Liver (tissue), 9 donors: Measurements from ENCODE around the gene TFE3. TPM values are rescaled to one million over a fixed set of nuclear protein-coding genes. Genes with fewer than 3 reads are reported as not detected.

Source experiments
- DNase-seq: peaks from one replicate; pipeline ENCODE4 v3.0.0-alpha.2; 2017; ENCODE audit warnings: low spot score
- H3K27ac ChIP-seq, 2 donors: one replicate each; pipeline ENCODE4 v1.7.0; 2013; ENCODE audit warnings: inconsistent platforms in 2 of 2, low read length in 2 of 2, control low read depth in 1 of 2, low read depth in 1 of 2, mild to moderate bottlenecking in 1 of 2
- H3K27me3 ChIP-seq, 4 donors: one replicate each; pipeline versions ENCODE4 v1.6.1 to v1.7.0; 2013; ENCODE audit warnings: low read length in 3 of 4, inconsistent platforms in 1 of 4, mild to moderate bottlenecking in 1 of 4, moderate library complexity in 1 of 4; ENCODE audit not compliant: control insufficient read depth in 4 of 4, insufficient read depth in 4 of 4
- H3K36me3 ChIP-seq, 4 donors: one replicate each; pipeline versions ENCODE4 v1.6.1 to v1.7.0; 2013; ENCODE audit warnings: low read length in 3 of 4, mild to moderate bottlenecking in 3 of 4, low read depth in 1 of 4, moderate library complexity in 1 of 4; ENCODE audit not compliant: control insufficient read depth in 4 of 4, insufficient read depth in 3 of 4
- H3K4me1 ChIP-seq, 4 donors: one replicate each; pipeline versions ENCODE4 v1.6.1 to v1.7.0; 2013; ENCODE audit warnings: low read length in 3 of 4, mild to moderate bottlenecking in 3 of 4, moderate library complexity in 1 of 4; ENCODE audit not compliant: control insufficient read depth in 4 of 4, insufficient read depth in 4 of 4
- H3K4me3 ChIP-seq, 3 donors: one replicate each; pipeline versions ENCODE4 v1.6.1 to v1.7.0; 2013; ENCODE audit warnings: low read length in 3 of 3, control low read depth in 1 of 3, low read depth in 1 of 3, mild to moderate bottlenecking in 1 of 3
- H3K9ac ChIP-seq, 2 donors: one replicate each; pipeline ENCODE4 v1.7.0; 2013; ENCODE audit warnings: low read length in 2 of 2, mild to moderate bottlenecking in 2 of 2, moderate library complexity in 2 of 2, control low read depth in 1 of 2, low read depth in 1 of 2
- H3K9me3 ChIP-seq, 4 donors: one replicate each; pipeline versions ENCODE4 v1.6.1 to v1.7.0; 2013; ENCODE audit warnings: low read length in 3 of 4; ENCODE audit not compliant: control insufficient read depth in 4 of 4
- HNF4A ChIP-seq, 2 donors: conservative IDR thresholded peaks; 2 replicates each; pipeline ENCODE4 v1.6.1; 2016; ENCODE audit warnings: antibody characterized with exemption in 2 of 2, mild to moderate bottlenecking in 2 of 2
- HNF4G ChIP-seq: IDR thresholded peaks from 2 replicates; pipeline ENCODE4 v1.6.1; 2016; ENCODE audit warnings: antibody characterized with exemption
- NR2F2 ChIP-seq: IDR thresholded peaks from 2 replicates; pipeline ENCODE4 v1.6.1; 2016; ENCODE audit warnings: antibody characterized with exemption
- RXRA ChIP-seq, 2 donors: IDR thresholded peaks; 2 replicates each; pipeline ENCODE4 v1.6.1; 2017 to 2018; ENCODE audit warnings: antibody characterized with exemption in 2 of 2, mild to moderate bottlenecking in 1 of 2
- SP1 ChIP-seq: IDR thresholded peaks from 2 replicates; pipeline ENCODE4 v1.6.1; 2018; ENCODE audit warnings: antibody characterized with exemption, mild to moderate bottlenecking
- TAF1 ChIP-seq: conservative IDR thresholded peaks from 2 replicates; pipeline ENCODE4 v1.6.1; 2016; ENCODE audit warnings: antibody characterized with exemption, mild to moderate bottlenecking
- YY1 ChIP-seq: IDR thresholded peaks from 2 replicates; pipeline ENCODE4 v1.6.1; 2016; ENCODE audit warnings: antibody characterized with exemption, mild to moderate bottlenecking
- WGBS: extraction: QIAGEN DNeasy Blood & Tissue Kit; methylation state at CpG from one replicate; pipeline ENCODE4 v1.1.7; 2013; 5-methylcytosine and 5-hydroxymethylcytosine counted together
- polyA plus RNA-seq, 2 donors: library from polyadenylated mRNA; stranded (reverse) in 1 of 2; unstranded in 1 of 2; fragments of 200-250 nt in 1 of 2; fragments of >200 nt in 1 of 2; fragmentation: Nextera tagmentation in 1 of 2; extraction: Ambion mirVana in 1 of 2; gene quantifications; one replicate each; pipeline versions ENCODE4 v1.2.1 to v1.2.3, GENCODE V29; 2013 to 2015
- total RNA-seq, 2 donors: library from RNA; depleted of rRNA; stranded (reverse); fragments of >200 nt; gene quantifications; one replicate each; pipeline ENCODE4 v1.2.3, GENCODE V29; 2014
- TF ChIP-seq, protein P1 (sequence below): IDR thresholded peaks from 2 replicates; pipeline ENCODE4 v1.6.1; 2016; ENCODE audit warnings: antibody characterized with exemption
- TF ChIP-seq, protein P2 (sequence below): IDR thresholded peaks from 2 replicates; pipeline ENCODE4 v1.6.1; 2016; ENCODE audit warnings: antibody characterized with exemption
- donor health status: healthy.
- donor health status: healthy.
- donor health status: healthy.
- donor health status: healthy.
- donor health status: healthy.

Gene TFE3
- total and polyA plus RNA-seq, 4 donors, result 8.6 to 22.4 (median 13.3) TPM

DNA sequence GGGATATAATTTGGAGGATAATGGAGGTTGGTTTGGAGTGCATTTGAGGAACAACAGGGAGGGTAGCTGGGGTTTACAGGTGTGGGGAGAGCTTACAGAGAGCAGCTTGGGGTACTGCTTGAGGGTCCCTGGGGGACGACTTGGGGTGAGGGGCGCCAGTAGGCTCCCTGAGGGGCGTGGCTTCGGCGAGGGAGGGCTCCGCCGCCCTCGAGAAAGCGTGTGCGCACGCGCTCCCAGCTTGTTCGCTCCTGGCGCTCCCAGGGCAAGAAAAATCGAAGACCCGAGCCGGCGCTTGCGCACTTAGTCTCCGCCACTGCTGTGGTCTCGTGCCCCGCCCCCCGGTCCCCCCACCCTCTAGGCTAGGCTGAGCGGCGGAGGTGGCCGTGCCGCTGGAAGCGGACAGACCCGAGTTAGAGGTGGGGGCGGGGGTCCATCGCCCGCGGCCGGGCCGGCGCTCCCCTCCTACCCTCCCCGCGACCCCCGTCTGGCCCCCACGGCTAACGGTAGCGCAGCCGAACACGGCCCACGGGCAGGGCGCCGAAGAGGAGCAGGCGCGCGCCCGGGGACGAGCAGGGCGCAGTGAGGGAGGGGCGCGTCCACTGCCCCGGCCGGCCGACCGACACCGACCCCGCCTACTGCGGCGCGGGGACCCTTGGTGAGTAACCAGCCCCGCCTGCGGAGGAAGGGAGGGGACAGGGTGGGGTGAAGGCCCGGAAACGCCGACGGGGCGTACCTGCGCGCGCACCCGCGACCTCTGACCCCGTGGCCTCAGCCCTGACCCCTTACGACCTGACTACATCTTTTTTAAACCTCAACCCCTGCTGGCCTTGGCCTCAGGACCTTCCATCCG lies 10.3 kb upstream of the TFE3 start:
- TF ChIP-seq RXRA (IDR thresholded peaks at IDR 0.05) (peak in 1 of 2 donors; percentile 64), HNF4A (conservative IDR thresholded peaks at IDR 0.05) (peak in 1 of 2 donors; percentile 34), HNF4G (no peak), NR2F2 (peak; percentile 77)
- under 1% methylated on average over 77 of the region's 79 CpGs for WGBS
- peaks cover 0 to 5% (median 0%) of the 10 kb centered on the region in 4 donors for H3K9me3 ChIP-seq
- H3K4me3 ChIP-seq, result peak overlapping the region in 2 of 3 donors; percentile 49 to 77
- no peak overlapping the region for H3K9ac ChIP-seq
- H3K36me3 ChIP-seq, result peaks cover 0 to 2% (median 0%) of the 10 kb centered on the region in 4 donors
- DNase-seq, result peak; percentile 65
- no peaks in the 10 kb centered on the region for H3K27me3 ChIP-seq
- peak overlapping the region; percentile 79 to 81 for H3K27ac ChIP-seq
- H3K4me1 ChIP-seq, result peaks cover 0 to 5% (median 0%) of the 10 kb centered on the region in 4 donors

DNA sequence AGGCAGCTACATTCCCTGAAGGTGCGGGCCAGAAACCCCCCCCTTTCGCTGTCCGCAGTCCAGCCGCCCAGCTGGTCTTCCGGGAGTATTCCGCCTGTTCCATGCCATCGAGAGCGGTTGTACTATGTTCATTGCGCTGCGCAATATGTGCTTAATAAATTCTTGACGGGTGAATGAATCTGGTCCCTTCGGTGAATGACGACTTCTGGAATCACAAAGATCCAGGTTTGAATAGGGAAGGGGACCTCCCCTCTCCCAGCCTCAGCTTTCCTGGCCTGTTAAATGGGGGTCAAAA lies 777 bp upstream of the TFE3 start:
- H3K36me3 ChIP-seq, result peaks cover 0 to 7% (median 3%) of the 10 kb centered on the region in 4 donors
- H3K4me1 ChIP-seq, result peaks cover 5 to 24% (median 12%) of the 10 kb centered on the region in 4 donors
- H3K9me3 ChIP-seq, result no peaks in the 10 kb centered on the region
- H3K4me3 ChIP-seq, result peak overlapping the region in 1 of 3 donors; percentile 31
- peak overlapping the region; percentile 82 to 83 for H3K9ac ChIP-seq
- TF ChIP-seq TAF1 (peak; percentile 73), SP1 (no peak), YY1 (no peak), HNF4A (conservative IDR thresholded peaks at IDR 0.05) (peak; percentile 19 to 44)
- TF ChIP-seq, protein P1, sequence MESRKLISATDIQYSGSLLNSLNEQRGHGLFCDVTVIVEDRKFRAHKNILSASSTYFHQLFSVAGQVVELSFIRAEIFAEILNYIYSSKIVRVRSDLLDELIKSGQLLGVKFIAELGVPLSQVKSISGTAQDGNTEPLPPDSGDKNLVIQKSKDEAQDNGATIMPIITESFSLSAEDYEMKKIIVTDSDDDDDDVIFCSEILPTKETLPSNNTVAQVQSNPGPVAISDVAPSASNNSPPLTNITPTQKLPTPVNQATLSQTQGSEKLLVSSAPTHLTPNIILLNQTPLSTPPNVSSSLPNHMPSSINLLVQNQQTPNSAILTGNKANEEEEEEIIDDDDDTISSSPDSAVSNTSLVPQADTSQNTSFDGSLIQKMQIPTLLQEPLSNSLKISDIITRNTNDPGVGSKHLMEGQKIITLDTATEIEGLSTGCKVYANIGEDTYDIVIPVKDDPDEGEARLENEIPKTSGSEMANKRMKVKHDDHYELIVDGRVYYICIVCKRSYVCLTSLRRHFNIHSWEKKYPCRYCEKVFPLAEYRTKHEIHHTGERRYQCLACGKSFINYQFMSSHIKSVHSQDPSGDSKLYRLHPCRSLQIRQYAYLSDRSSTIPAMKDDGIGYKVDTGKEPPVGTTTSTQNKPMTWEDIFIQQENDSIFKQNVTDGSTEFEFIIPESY, result no peak
- H3K27me3 ChIP-seq, result no peaks in the 10 kb centered on the region
- no peak for DNase-seq
- WGBS, result 7% methylated on average over 13 of the region's 13 CpGs
- H3K27ac ChIP-seq, result peak overlapping the region; percentile 81 to 82

DNA sequence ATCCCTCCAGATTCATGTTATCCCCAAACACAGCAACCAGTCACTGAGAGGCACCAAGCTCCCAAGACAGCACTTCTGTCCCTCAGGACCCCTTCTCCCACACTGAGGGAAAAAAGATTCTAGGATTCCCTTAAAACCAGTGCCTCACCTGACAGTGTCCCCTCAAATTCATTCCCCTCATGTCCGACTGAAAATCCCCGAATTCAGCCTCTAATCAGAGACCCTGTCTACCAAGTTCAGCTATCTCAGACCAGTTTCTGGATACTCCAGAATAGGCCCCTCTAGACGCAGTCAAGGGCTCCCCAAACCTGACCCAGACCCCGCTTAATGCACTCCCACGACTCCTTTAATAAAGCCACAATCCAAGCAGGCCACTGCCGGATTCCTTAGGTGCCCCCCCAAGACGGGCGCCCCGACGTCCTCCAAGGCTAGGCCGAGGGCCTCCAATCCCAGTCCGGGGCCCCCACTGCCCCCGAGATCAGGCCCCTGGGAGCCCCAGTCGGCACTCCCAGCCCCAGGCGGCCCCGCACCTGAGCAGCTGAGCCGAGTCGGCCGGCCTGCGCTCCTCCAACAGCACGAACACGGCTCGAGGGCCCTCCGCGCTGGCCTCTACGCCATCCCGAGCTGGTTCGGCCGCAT lies 457 bp downstream of the TFE3 start:
- TF ChIP-seq, protein P2, sequence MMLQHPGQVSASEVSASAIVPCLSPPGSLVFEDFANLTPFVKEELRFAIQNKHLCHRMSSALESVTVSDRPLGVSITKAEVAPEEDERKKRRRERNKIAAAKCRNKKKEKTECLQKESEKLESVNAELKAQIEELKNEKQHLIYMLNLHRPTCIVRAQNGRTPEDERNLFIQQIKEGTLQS, result no peak
- Histone ChIP-seq H3K4me3 (peak overlapping the region; percentile 11 to 82 (median 71)), H3K27me3 (no peaks in the 10 kb centered on the region), H3K27ac (peak overlapping the region; percentile 94 to 96), H3K9me3 (no peaks in the 10 kb centered on the region), H3K4me1 (peaks cover 5 to 24% (median 12%) of the 10 kb centered on the region in 4 donors), H3K36me3 (peaks cover 2 to 12% (median 12%) of the 10 kb centered on the region in 4 donors), H3K9ac (peak overlapping the region; percentile 88 to 93)
- no peak for DNase-seq
- WGBS, result under 1% methylated on average over 29 of the region's 29 CpGs
